Measurements from ENCODE around the gene CARD11.

GRCh38 chr7:2870471-2870931, 173.2 kb downstream of the CARD11 start:
- TF ChIP-seq, protein P1, sequence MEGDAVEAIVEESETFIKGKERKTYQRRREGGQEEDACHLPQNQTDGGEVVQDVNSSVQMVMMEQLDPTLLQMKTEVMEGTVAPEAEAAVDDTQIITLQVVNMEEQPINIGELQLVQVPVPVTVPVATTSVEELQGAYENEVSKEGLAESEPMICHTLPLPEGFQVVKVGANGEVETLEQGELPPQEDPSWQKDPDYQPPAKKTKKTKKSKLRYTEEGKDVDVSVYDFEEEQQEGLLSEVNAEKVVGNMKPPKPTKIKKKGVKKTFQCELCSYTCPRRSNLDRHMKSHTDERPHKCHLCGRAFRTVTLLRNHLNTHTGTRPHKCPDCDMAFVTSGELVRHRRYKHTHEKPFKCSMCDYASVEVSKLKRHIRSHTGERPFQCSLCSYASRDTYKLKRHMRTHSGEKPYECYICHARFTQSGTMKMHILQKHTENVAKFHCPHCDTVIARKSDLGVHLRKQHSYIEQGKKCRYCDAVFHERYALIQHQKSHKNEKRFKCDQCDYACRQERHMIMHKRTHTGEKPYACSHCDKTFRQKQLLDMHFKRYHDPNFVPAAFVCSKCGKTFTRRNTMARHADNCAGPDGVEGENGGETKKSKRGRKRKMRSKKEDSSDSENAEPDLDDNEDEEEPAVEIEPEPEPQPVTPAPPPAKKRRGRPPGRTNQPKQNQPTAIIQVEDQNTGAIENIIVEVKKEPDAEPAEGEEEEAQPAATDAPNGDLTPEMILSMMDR (conservative IDR thresholded peaks at IDR 0.05): no peak
- TF ChIP-seq ZFX (IDR thresholded peaks at IDR 0.05): no peak
